Measurements from ENCODE around the gene BACH2.
"Not testable (repeated sequence)": the region's sequence is repeated elsewhere in the genome, so short reads cannot be mapped to it uniquely, and the experiment has no call there.

Gene BACH2

GRCh38 chr6:90124874-90125510, 171.7 kb downstream of the BACH2 start:
- no peak for DNase-seq (ENCODE audit: low read depth)

- DNase-seq (ENCODE audit: low read depth): no peak
Observed at GRCh38 chr6:90123831-90124230, 172.8 kb downstream of the BACH2 start.

GRCh38 chr6:90121982-90122381, 174.7 kb downstream of the BACH2 start:
- no peak for DNase-seq (ENCODE audit: low read depth)

GRCh38 chr6:90120327-90120726, 176.3 kb downstream of the BACH2 start:
- DNase-seq (ENCODE audit: low read depth): no peak

GRCh38 chr6:90119618-90120017, 177.0 kb downstream of the BACH2 start:
- no peak for DNase-seq (ENCODE audit: low read depth)

GRCh38 chr6:90118581-90118980, 178.1 kb downstream of the BACH2 start:
- no peak for DNase-seq (ENCODE audit: low read depth)

- DNase-seq (ENCODE audit: low read depth): no peak
Observed at GRCh38 chr6:90118069-90118468, 178.6 kb downstream of the BACH2 start.

- not testable (repeated sequence) for DNase-seq (ENCODE audit: low read depth)
Observed at GRCh38 chr6:90116126-90116525, 180.5 kb downstream of the BACH2 start.

GRCh38 chr6:90113389-90113788, 183.3 kb downstream of the BACH2 start:
- DNase-seq (ENCODE audit: low read depth): no peak

GRCh38 chr6:90111387-90111786, 185.3 kb downstream of the BACH2 start:
- no peak for DNase-seq (ENCODE audit: low read depth)

- no peak for DNase-seq (ENCODE audit: low read depth)
Observed at GRCh38 chr6:90110971-90111370, 185.7 kb downstream of the BACH2 start.

- DNase-seq (ENCODE audit: low read depth): no peak
Observed at GRCh38 chr6:90109141-90109540, 187.5 kb downstream of the BACH2 start.

- no peak for DNase-seq (ENCODE audit: low read depth)
Observed at GRCh38 chr6:90107771-90108282, 188.8 kb downstream of the BACH2 start.

GRCh38 chr6:90107371-90107770, 189.3 kb downstream of the BACH2 start:
- DNase-seq (ENCODE audit: low read depth): no peak

GRCh38 chr6:90106449-90106848, 190.2 kb downstream of the BACH2 start:
- no peak for DNase-seq (ENCODE audit: low read depth)

- no peak for DNase-seq (ENCODE audit: low read depth)
Observed at GRCh38 chr6:90105506-90106170, 191.0 kb downstream of the BACH2 start.

- DNase-seq (ENCODE audit: low read depth): no peak
Observed at GRCh38 chr6:90103056-90103800, 193.4 kb downstream of the BACH2 start.

- DNase-seq (ENCODE audit: low read depth): no peak
Observed at GRCh38 chr6:90101403-90101802, 195.2 kb downstream of the BACH2 start.

GRCh38 chr6:90100059-90100665, 196.5 kb downstream of the BACH2 start:
- no peak for DNase-seq (ENCODE audit: low read depth)

- DNase-seq (ENCODE audit: low read depth): no peak
Observed at GRCh38 chr6:90098627-90099026, 198.0 kb downstream of the BACH2 start.

GRCh38 chr6:90098001-90098531, 198.6 kb downstream of the BACH2 start:
- peak; percentile 73 for DNase-seq (ENCODE audit: low read depth)

- DNase-seq (ENCODE audit: low read depth): no peak
Observed at GRCh38 chr6:90097356-90097755, 199.3 kb downstream of the BACH2 start.

All from HS-27A (cell line).